NCI-H82 (cell line): ENCODE data around the gene DDX1.
"Not testable (repeated sequence)": the region's sequence is repeated elsewhere in the genome, so short reads cannot be mapped to it uniquely, and the experiment has no call there.

Source experiments
- DNase-seq: peaks from one replicate; lab custom pipeline; 2025; lab: John Stamatoyannopoulos, UW

Gene DDX1

DNA sequence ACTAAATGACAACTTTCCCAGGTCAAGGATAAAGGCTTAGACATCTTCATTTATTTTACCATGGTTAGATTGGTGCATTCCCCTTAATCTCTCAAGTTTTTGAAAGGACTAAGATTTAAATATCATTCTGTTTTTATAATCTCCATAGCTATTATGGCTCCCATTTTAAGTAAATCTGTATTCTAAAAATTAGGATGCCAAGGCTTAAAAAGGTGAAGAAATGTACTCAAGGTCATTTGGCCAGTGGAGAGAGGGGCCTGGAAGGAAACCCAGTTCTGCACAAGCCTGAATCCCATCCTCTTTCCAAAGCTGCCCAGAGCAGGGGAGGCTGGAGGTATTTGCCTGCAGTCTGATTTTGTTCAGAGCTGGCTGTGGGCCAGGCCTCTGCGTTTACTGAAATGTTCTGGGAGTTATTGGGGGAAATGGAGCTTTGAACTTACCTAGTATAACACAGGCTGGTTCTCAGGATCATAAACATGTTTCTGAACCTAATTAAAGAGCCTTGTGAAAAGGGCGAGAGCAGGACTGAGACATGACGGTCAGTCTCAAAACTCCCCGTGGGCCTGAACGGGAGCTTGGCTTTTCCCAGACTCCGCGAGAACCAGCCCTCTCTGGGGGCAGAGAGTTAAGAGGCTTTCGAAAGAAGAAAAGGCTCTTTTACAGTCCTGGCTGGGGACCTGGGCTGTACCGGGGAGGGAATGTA lies 85.6 kb downstream of the DDX1 start:
- DNase-seq: peak; percentile 61

DNA sequence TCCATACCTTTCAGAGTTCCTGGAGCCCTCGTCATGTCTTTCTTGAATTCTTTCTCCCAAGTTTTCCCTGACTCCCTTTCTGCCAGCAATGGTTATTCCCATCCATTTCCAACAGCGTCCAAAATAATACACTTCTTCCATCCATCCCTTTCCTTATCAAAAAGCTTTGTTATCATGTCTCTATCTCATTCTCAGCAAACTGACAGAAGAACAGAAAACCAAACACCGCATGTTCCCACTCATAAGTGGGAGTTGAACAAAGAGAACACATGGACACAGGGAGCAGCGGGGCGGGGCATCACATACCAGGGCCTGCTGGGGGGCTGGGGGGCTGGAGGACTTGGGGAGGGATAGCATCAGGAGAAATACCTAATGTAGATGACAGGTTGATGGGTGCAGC lies 86.7 kb downstream of the DDX1 start:
- no peak for DNase-seq

DNA sequence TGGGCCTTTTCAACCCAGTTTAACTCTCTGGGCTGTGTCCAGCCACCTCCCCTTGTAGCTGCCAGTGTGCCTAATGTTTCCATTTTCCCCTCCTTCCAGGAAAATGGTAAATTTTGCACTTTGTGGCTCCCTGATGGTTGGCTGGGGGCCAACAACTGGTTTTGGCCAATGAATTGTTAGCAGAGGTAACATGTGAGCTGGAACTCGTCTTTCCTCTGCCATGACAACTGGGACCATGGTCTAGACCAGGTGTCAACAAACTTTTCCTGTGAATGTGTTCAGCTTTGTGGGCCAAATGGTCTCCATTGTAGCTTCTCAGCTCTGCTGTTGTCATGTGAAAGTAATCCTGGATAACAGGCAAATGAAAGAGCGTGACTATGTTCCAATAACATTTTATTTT lies 87.2 kb downstream of the DDX1 start:
- DNase-seq: no peak

DNA sequence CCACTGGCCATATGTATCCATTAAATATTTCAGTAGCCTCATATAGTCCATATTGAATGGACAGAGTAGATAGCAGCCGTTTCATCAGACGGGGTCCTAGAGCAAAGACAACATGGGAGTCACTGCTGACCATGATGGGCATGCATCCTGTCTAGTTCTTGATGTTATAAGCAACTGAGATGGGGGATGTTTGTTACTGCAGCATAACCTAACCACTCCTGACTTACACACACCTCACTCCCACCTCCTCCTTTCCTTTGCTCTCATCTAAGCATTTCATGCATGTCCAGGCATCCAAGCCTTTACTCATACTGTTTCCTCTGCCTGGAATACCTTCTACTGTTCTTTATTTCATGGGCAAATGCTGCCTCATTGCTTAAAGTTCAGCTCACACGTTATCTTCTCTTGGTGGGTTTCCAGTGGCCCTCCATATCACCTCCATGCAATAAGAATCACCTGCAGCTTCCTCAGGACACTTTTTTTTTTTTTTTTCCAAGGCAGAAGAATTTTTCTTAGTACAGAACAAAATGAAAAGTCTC lies 87.8 kb downstream of the DDX1 start:
- no peak for DNase-seq

DNA sequence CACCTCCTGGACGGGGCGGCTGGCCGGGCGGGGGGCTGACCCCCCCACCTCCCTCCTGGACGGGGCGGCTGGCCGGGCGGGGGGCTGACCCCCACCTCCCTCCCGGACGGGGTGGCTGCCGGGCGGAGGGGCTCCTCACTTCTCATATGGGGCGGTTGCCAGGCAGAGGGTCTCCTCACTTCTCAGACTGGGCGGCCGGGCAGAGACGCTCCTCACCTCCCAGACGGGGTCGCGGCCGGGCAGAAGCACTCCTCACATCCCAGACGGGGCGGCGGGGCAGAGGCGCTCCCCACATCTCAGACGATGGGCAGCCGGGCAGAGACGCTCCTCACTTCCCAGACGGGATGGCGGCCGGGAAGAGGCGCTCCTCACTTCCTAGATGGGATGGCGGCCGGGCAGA lies 88.5 kb downstream of the DDX1 start:
- DNase-seq: not testable (repeated sequence)
